Gastrocnemius medialis (tissue), 4 donors: ENCODE data around the gene SLC36A3.
A peak's percentile ranks its signal among the peaks of the same experiment; 100 is the strongest.

Experiments
- POLR2A ChIP-seq, 2 donors: fragments of 450-650 bp; IDR thresholded peaks; one replicate each; pipeline ENCODE4 v1.6.1; 2017; ENCODE audit warnings: antibody characterized with exemption in 2 of 2, mild to moderate bottlenecking in 2 of 2, moderate library complexity in 2 of 2
- TF ChIP-seq, protein P1 (sequence below), 5 experiments: fragments of 450-650 bp in 3 of 5; fragments of 200-600 bp in 2 of 5; sonication (generic) in 2 of 5; IDR thresholded peaks in 4 of 5; conservative IDR thresholded peaks in 1 of 5; 1 replicate in 4 of 5; 2 replicates in 1 of 5; pipeline ENCODE4 v1.5.1; 2016 to 2019; ENCODE audit warnings: antibody characterized with exemption in 5 of 5, mild to moderate bottlenecking in 3 of 5, moderate library complexity in 3 of 5

DNA sequence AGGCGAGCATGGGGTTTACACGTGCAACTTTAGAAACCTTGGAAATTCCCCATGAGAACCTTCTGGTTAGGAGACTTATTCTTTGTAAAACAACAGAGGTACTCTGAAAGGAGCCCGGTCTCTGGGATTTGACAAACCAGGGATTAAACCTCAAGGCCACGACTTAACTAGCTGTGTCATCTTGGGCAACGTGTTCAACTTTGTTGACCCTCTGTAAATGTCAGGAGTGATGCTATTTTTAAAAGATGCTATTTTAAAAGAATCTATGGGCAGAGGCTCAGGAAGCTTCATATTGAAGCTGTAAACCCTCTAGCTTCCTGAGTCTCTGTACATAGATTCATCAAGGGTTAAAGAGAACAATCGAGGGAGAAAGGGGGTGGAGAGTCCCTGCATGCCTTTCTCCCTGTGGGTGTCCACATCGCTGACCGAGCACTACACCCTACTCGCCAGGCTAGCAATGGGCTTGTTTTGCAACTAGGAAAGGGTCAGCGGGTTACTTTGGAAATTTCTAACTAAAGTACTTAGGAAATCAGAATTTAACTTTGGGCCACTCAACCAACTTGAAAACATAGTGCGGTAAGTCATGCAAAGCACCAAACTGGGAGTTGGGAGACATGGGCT is 41.7 kb upstream of the SLC36A3 start:
- TF ChIP-seq, protein P1, sequence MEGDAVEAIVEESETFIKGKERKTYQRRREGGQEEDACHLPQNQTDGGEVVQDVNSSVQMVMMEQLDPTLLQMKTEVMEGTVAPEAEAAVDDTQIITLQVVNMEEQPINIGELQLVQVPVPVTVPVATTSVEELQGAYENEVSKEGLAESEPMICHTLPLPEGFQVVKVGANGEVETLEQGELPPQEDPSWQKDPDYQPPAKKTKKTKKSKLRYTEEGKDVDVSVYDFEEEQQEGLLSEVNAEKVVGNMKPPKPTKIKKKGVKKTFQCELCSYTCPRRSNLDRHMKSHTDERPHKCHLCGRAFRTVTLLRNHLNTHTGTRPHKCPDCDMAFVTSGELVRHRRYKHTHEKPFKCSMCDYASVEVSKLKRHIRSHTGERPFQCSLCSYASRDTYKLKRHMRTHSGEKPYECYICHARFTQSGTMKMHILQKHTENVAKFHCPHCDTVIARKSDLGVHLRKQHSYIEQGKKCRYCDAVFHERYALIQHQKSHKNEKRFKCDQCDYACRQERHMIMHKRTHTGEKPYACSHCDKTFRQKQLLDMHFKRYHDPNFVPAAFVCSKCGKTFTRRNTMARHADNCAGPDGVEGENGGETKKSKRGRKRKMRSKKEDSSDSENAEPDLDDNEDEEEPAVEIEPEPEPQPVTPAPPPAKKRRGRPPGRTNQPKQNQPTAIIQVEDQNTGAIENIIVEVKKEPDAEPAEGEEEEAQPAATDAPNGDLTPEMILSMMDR (IDR thresholded peaks at IDR 0.05 in 4 of 5, conservative IDR thresholded peaks at IDR 0.05 in 1 of 5) = no peak
- TF ChIP-seq POLR2A (IDR thresholded peaks at IDR 0.05) = peak in 1 of 2 donors; percentile 32
